SK-N-SH treated with all-trans-retinoic acid at 6 μM for 48 hours (cell line): ENCODE data around the gene PTRH1.

ENCODE experiments used
- ATAC-seq: fragments of 200-7000 bp; cut with Tn5 transposase; 3 replicates; pipeline ENCODE4 v1.9.1; 2020; ENCODE audit warnings: mild to moderate bottlenecking, moderate library complexity
- ARNTL ChIP-seq: fragments of 450-650 bp; formaldehyde crosslinking; IDR thresholded peaks from 2 replicates; pipeline ENCODE4 v1.5.0; 2020; ENCODE audit warnings: low read depth, mild to moderate bottlenecking, moderate library complexity, borderline replicate concordance
- BACH2 ChIP-seq: fragments of 250-450 bp; sonication (Bioruptor Pico); IDR thresholded peaks from 2 replicates; pipeline ENCODE4 v1.9.0; 2021; ENCODE audit warnings: mild to moderate bottlenecking, borderline replicate concordance
- CREB5 ChIP-seq: fragments of 250-450 bp; sonication (Bioruptor Pico); IDR thresholded peaks from 2 replicates; pipeline ENCODE4 v1.5.1; 2020; ENCODE audit warnings: low read depth, mild to moderate bottlenecking, moderate library complexity
- CSDC2 ChIP-seq: fragments of 250-450 bp; sonication (Bioruptor Pico); IDR thresholded peaks from 2 replicates; pipeline ENCODE4 v1.5.0; 2020; ENCODE audit warnings: mild to moderate bottlenecking, moderate library complexity
- ESRRG ChIP-seq: fragments of 250-450 bp; sonication (Bioruptor Pico); IDR thresholded peaks from 2 replicates; pipeline ENCODE4 v1.6.1; 2021; ENCODE audit warnings: mild to moderate bottlenecking
- GLIS3 ChIP-seq: fragments of 250-450 bp; sonication (Bioruptor Pico); IDR thresholded peaks from 2 replicates; pipeline ENCODE4 v1.5.0; 2020; ENCODE audit warnings: mild to moderate bottlenecking, moderate library complexity
- ISL1 ChIP-seq: fragments of 250-450 bp; sonication (Bioruptor Pico); IDR thresholded peaks from 2 replicates; pipeline ENCODE4 v2.1.2; 2022; ENCODE audit warnings: mild to moderate bottlenecking, moderate library complexity
- OSR1 ChIP-seq: fragments of 250-450 bp; sonication (Bioruptor Pico); IDR thresholded peaks from 2 replicates; pipeline ENCODE4 v1.8.0; 2022; ENCODE audit warnings: moderate library complexity, mild to moderate bottlenecking, inconsistent platforms
- POU6F1 ChIP-seq: fragments of 250-450 bp; sonication (Bioruptor Pico); IDR thresholded peaks from 2 replicates; pipeline ENCODE4 v1.8.0; 2021; ENCODE audit warnings: low read depth, mild to moderate bottlenecking, moderate library complexity, borderline replicate concordance
- PPARA ChIP-seq: fragments of 250-450 bp; sonication (Bioruptor Pico); IDR thresholded peaks from 2 replicates; pipeline ENCODE4 v1.5.0; 2020; ENCODE audit warnings: mild to moderate bottlenecking, borderline replicate concordance
- RARB ChIP-seq: fragments of 250-450 bp; sonication (Bioruptor Pico); IDR thresholded peaks from 2 replicates; pipeline ENCODE4 v1.8.0; 2021; ENCODE audit warnings: mild to moderate bottlenecking, moderate library complexity
- SNAI2 ChIP-seq: fragments of 250-450 bp; sonication (Bioruptor Pico); IDR thresholded peaks from 2 replicates; pipeline ENCODE4 v1.5.0; 2020; ENCODE audit warnings: mild to moderate bottlenecking, moderate library complexity
- TSHZ2 ChIP-seq: fragments of 250-450 bp; sonication (Bioruptor Pico); IDR thresholded peaks from 2 replicates; pipeline ENCODE4 v1.5.0; 2020; ENCODE audit warnings: mild to moderate bottlenecking, moderate library complexity
- ZC3H10 ChIP-seq: fragments of 250-450 bp; sonication (Bioruptor Pico); IDR thresholded peaks from 2 replicates; pipeline ENCODE4 v1.5.1; 2021; ENCODE audit warnings: mild to moderate bottlenecking, moderate library complexity
- ZFP3 ChIP-seq: fragments of 250-450 bp; sonication (Bioruptor Pico); IDR thresholded peaks from 2 replicates; pipeline ENCODE4 v1.5.0; 2020; ENCODE audit warnings: mild to moderate bottlenecking, moderate library complexity
- ZFP30 ChIP-seq: fragments of 450-650 bp; formaldehyde crosslinking; IDR thresholded peaks from 2 replicates; pipeline ENCODE4 v1.5.0; 2022; ENCODE audit warnings: mild to moderate bottlenecking, moderate library complexity
- ZNF565 ChIP-seq: fragments of 450-650 bp; formaldehyde crosslinking; conservative IDR thresholded peaks from 2 replicates; pipeline ENCODE4 v1.5.0; 2020; ENCODE audit warnings: low read depth, mild to moderate bottlenecking, moderate library complexity
- ZNF70 ChIP-seq: fragments of 450-650 bp; formaldehyde crosslinking; IDR thresholded peaks from 2 replicates; pipeline ENCODE4 v1.5.0; 2020; ENCODE audit warnings: mild to moderate bottlenecking, moderate library complexity
- ZNF8 ChIP-seq: fragments of 450-650 bp; formaldehyde crosslinking; IDR thresholded peaks from 2 replicates; pipeline ENCODE4 v1.5.0; 2020; ENCODE audit warnings: mild to moderate bottlenecking, moderate library complexity
- TF ChIP-seq, protein P1 (sequence below): fragments of 250-450 bp; sonication (Bioruptor Pico); IDR thresholded peaks from 2 replicates; pipeline ENCODE4 v1.8.0; 2020; ENCODE audit warnings: mild to moderate bottlenecking, moderate library complexity, borderline replicate concordance
- TF ChIP-seq, protein P2 (sequence below): fragments of 250-450 bp; sonication (Bioruptor Pico); IDR thresholded peaks from 2 replicates; pipeline ENCODE4 v1.5.1; 2021; ENCODE audit warnings: mild to moderate bottlenecking, moderate library complexity

The PTRH1 gene

DNA sequence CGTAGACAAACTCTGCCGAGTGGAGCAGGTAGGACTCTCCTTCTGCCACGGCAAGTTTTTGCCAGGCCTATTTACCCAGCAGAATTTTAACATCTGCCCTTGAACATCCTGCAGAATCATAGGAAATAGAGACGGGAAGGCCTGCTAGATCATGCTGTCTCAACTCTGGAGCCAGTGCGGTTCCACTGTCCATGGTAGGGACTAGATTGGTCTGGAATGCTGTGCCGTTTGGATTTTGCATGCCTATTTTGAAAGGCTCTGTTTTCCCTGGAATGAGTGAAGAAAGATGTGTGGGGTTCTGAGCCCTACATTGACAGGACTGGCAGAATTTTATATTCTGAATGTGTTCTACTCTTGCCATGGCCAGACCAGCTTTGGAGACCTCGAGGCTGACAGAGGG lies 42.2 kb downstream of the PTRH1 start:
- ATAC-seq = no peak
- no peak for TF ChIP-seq ZFP30

- no peak for ATAC-seq
- TF ChIP-seq ARNTL (CRISPR knock-in tag) = no peak
- no peak for TF ChIP-seq ZNF8
- TF ChIP-seq, protein P1, sequence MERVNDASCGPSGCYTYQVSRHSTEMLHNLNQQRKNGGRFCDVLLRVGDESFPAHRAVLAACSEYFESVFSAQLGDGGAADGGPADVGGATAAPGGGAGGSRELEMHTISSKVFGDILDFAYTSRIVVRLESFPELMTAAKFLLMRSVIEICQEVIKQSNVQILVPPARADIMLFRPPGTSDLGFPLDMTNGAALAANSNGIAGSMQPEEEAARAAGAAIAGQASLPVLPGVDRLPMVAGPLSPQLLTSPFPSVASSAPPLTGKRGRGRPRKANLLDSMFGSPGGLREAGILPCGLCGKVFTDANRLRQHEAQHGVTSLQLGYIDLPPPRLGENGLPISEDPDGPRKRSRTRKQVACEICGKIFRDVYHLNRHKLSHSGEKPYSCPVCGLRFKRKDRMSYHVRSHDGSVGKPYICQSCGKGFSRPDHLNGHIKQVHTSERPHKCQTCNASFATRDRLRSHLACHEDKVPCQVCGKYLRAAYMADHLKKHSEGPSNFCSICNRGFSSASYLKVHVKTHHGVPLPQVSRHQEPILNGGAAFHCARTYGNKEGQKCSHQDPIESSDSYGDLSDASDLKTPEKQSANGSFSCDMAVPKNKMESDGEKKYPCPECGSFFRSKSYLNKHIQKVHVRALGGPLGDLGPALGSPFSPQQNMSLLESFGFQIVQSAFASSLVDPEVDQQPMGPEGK = no peak
- TF ChIP-seq ISL1 = no peak
- TF ChIP-seq GLIS3 (CRISPR knock-in tag) = no peak
- TF ChIP-seq BACH2 = no peak
- TF ChIP-seq CSDC2 = no peak
- TF ChIP-seq RARB (CRISPR knock-in tag) = no peak
- no peak for TF ChIP-seq ZNF565 (CRISPR knock-in tag)
- TF ChIP-seq OSR1 (CRISPR knock-in tag) = no peak
- TF ChIP-seq PPARA (CRISPR knock-in tag) = no peak
- TF ChIP-seq, protein P2, sequence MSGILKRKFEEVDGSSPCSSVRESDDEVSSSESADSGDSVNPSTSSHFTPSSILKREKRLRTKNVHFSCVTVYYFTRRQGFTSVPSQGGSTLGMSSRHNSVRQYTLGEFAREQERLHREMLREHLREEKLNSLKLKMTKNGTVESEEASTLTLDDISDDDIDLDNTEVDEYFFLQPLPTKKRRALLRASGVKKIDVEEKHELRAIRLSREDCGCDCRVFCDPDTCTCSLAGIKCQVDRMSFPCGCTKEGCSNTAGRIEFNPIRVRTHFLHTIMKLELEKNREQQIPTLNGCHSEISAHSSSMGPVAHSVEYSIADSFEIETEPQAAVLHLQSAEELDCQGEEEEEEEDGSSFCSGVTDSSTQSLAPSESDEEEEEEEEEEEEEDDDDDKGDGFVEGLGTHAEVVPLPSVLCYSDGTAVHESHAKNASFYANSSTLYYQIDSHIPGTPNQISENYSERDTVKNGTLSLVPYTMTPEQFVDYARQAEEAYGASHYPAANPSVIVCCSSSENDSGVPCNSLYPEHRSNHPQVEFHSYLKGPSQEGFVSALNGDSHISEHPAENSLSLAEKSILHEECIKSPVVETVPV (CRISPR knock-in tag) = no peak
- no peak for TF ChIP-seq TSHZ2 (CRISPR knock-in tag)
These were observed 47.6 kb downstream of the PTRH1 start for GRCh38 chr9:127667906-127668305.

- no peak for ATAC-seq
- TF ChIP-seq OSR1 (CRISPR knock-in tag) (no peak), ZFP30 (no peak), ZNF8 (no peak), POU6F1 (CRISPR knock-in tag) (no peak), ESRRG (CRISPR knock-in tag) (no peak), ZC3H10 (no peak)
These were observed 48.2 kb downstream of the PTRH1 start for GRCh38 chr9:127667127-127667844.

- ATAC-seq = peak; percentile 90
- TF ChIP-seq ISL1 (peak; percentile 60), TSHZ2 (CRISPR knock-in tag) (peak; percentile 78), ZNF70 (peak; percentile 42; the same call in 1 of the 2 replicates), PPARA (CRISPR knock-in tag) (0 out of 2 replicates have a peak, but pooled peaks have one; percentile 69), ZFP30 (0 out of 2 replicates have a peak, but pooled peaks have one; percentile 10), ZNF565 (CRISPR knock-in tag) (peak; percentile 61; the same call in 1 of the 2 replicates), ZFP3 (CRISPR knock-in tag) (no peak), SNAI2 (CRISPR knock-in tag) (no peak), CREB5 (CRISPR knock-in tag) (no peak)
- TF ChIP-seq, protein P2 (CRISPR knock-in tag) = no peak
These were observed 50.6 kb downstream of the PTRH1 start for GRCh38 chr9:127664678-127665507.
